ENCODE measurements around the gene RBMS3.

- TF ChIP-seq POLR2AphosphoS5 (IDR thresholded peaks at IDR 0.05) (no peak), CTCF (IDR thresholded peaks at IDR 0.05) (no peak)
These were observed 483.2 kb downstream of the RBMS3 start for GRCh38 chr3:29764041-29764440.

Data from upper lobe of left lung (tissue), 4 donors.